ENCODE results near the gene AKR1B15.
"Not testable (repeated sequence)": the region's sequence is repeated elsewhere in the genome, so short reads cannot be mapped to it uniquely, and the experiment has no call there.

GRCh38 chr7:134536558-134536957, 12.4 kb upstream of the AKR1B15 start:
- TF ChIP-seq CTCF (conservative IDR thresholded peaks at IDR 0.05); ZFX (IDR thresholded peaks at IDR 0.05): not testable (repeated sequence)

Measured in C4-2B (cell line).